ENCODE results near the gene OXCT2.

OXCT2 gene

GRCh38 chr1:39751595-39751994 is 19.6 kb downstream of the OXCT2 start:
- H3K27ac Mint-ChIP-seq: no peak overlapping the region

GRCh38 chr1:39745016-39745670 is 26.0 kb downstream of the OXCT2 start:
- DNase-seq: no peak
- no peaks in the 10 kb centered on the region for H3K27me3 Mint-ChIP-seq
- no peak overlapping the region for H3K27ac Mint-ChIP-seq
- CTCF ChIA-PET: no interaction called here
- H3K4me1 Mint-ChIP-seq: peaks cover 9% of the 10 kb centered on the region
- no peak overlapping the region for H3K4me3 Mint-ChIP-seq
- peaks cover 65% of the 10 kb centered on the region for H3K36me3 Mint-ChIP-seq
- H3K9me3 Mint-ChIP-seq: no peaks in the 10 kb centered on the region

More at GRCh38 chr1:39751595-39751994, 19.6 kb downstream of the OXCT2 start:
- Mint-ChIP-seq H3K9me3 (no peaks in the 10 kb centered on the region), H3K4me1 (no peaks in the 10 kb centered on the region), H3K4me3 (no peak overlapping the region), H3K27me3 (no peaks in the 10 kb centered on the region), H3K36me3 (peaks cover 60% of the 10 kb centered on the region)
- CTCF ChIA-PET: no interaction called here
- DNase-seq: no peak

DNA sequence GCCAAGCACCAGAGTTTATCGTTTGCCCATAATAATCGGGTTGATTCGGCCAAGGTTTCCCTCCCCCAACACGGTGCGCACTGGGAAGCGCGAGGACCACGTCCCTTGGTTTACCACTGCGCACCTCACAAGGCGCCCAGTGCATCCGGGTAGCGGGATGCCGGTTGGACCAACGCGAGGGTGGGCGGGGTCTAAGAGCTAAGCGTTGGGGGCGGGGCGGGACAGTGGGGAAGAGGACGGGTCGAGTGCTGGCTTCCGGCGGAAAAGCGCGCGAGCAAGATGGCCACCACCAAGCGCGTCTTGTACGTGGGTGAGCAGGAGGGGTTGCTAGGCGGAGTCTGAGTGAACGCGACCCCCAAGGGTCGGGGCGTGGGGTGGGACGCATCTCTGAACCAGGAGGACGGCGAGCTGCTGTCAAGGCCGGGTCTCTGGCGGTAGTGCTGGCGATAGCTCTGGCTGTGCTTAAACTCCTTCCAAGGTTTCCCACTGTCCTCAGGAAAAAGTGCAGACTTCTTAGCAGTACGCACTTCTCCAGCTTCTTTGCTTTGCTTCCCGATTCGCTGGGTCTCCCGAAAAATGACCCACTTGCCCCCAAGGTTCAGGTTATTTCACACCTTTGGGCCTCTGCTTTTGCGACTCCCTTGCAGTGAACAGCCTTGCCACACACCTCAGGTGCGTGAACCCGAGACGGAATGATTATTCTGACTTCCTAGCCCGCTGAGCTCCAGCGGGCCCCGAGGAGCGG is 32.4 kb downstream of the OXCT2 start, which contains the start of gene PPIE:
Gene PPIE (plus strand): TSS at position 261 of the 745 bp plus-strand sequence. CDS start 19 bp downstream, at position 280.
- CTCF ChIA-PET: interaction anchor here (1.0 to 1.8 kb wide), 4 partner anchors 19 to 133 kb away, joined by 3 to 5 read pairs (median 4); no protein-coding TSS in a partner anchor
- peak within 1 kb of the TSS; percentile 95 for H3K27ac Mint-ChIP-seq
- H3K4me3 Mint-ChIP-seq: peak within 1 kb of the TSS; percentile 99
- peaks cover 6% of the 10 kb centered on the region for H3K9me3 Mint-ChIP-seq
- peak; percentile 98 for DNase-seq
- H3K36me3 Mint-ChIP-seq: peaks cover 34% of the 10 kb centered on the region
- H3K4me1 Mint-ChIP-seq: peaks cover 37% of the 10 kb centered on the region
- peaks cover 15% of the 10 kb centered on the region for H3K27me3 Mint-ChIP-seq

GRCh38 chr1:39737546-39738169 is 33.5 kb downstream of the OXCT2 start:
- no peak for DNase-seq
- Mint-ChIP-seq H3K9me3 (peaks cover 6% of the 10 kb centered on the region), H3K36me3 (peaks cover 26% of the 10 kb centered on the region), H3K4me1 (peaks cover 37% of the 10 kb centered on the region), H3K27ac (no peak overlapping the region), H3K4me3 (peak overlapping the region; percentile 34), H3K27me3 (peaks cover 24% of the 10 kb centered on the region)
- CTCF ChIA-PET: interaction anchor here (1.5 kb wide), 1 partner anchor 17 kb away, joined by 3 read pairs; no protein-coding TSS in a partner anchor

DNA sequence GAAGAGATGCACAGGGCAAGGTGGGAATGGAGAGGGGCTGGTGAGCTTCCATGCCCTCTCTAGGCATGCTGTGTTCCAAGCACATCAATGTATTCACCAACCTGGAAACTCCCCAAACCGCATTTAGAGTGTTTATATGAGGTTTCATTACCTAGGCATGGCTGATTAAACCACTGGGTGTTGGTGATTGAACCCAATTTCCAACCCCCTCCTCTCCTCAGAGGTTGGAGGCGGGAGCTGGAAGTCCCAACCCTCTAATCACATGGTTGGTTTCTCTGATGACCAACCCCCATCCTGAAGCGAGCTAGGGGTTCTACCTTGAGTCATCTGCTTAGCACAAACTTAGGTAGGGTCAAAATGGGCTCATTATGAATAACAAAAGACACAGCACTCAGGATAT is 35.4 kb downstream of the OXCT2 start:
- Mint-ChIP-seq H3K4me3 (no peak overlapping the region), H3K9me3 (peaks cover 6% of the 10 kb centered on the region), H3K36me3 (peaks cover 13% of the 10 kb centered on the region), H3K27me3 (peaks cover 30% of the 10 kb centered on the region), H3K4me1 (peaks cover 34% of the 10 kb centered on the region), H3K27ac (no peak overlapping the region)
- CTCF ChIA-PET: no interaction called here
- no peak for DNase-seq

DNA sequence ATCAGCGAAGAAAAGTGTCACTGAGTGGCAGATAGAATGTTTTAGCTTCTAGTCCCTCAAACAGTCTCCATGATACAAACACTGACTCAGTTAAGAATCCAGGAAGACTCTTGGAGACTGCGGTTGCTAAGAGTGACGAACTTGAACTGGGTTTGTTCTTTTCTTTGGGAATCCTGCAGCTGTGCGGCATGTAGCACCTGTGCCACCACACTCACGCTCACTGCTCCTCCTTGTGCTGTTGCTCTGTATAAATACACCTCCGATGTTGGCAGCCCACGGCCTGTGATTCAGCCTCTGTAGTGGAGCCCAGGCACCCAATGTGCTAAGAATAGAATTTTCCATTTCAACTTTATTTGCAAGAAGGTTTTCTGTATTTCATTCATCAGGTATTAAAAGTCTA is 38.0 kb downstream of the OXCT2 start:
- H3K27me3 Mint-ChIP-seq: peaks cover 53% of the 10 kb centered on the region
- CTCF ChIA-PET: no interaction called here
- no peak overlapping the region for H3K27ac Mint-ChIP-seq
- H3K4me1 Mint-ChIP-seq: peaks cover 17% of the 10 kb centered on the region
- no peak overlapping the region for H3K4me3 Mint-ChIP-seq
- DNase-seq: no peak
- H3K36me3 Mint-ChIP-seq: no peaks in the 10 kb centered on the region
- H3K9me3 Mint-ChIP-seq: peaks cover 2% of the 10 kb centered on the region

DNA sequence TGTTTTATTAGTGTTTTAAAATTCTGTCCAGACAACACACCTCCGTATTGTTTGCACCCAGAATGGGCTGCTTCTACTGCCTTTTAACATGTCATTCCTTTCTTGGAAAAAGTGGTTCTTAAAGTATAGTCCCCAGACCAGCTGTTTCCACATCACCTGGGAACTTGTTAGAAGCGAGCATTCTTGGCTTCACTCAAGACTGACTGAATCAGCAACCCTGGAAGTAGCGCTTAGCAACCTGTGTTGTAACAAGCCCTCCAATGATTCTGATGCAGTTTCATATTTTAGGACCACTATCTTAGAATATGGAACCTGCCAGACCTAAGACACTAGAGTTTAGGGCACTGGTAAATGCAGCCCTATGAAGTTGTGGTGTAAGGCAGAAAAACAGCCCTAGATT is 38.4 kb downstream of the OXCT2 start:
- Mint-ChIP-seq H3K27ac (no peak overlapping the region), H3K9me3 (peaks cover 2% of the 10 kb centered on the region), H3K4me3 (no peak overlapping the region), H3K27me3 (peaks cover 57% of the 10 kb centered on the region), H3K4me1 (peaks cover 18% of the 10 kb centered on the region), H3K36me3 (no peaks in the 10 kb centered on the region)
- CTCF ChIA-PET: no interaction called here
- DNase-seq: no peak

DNA sequence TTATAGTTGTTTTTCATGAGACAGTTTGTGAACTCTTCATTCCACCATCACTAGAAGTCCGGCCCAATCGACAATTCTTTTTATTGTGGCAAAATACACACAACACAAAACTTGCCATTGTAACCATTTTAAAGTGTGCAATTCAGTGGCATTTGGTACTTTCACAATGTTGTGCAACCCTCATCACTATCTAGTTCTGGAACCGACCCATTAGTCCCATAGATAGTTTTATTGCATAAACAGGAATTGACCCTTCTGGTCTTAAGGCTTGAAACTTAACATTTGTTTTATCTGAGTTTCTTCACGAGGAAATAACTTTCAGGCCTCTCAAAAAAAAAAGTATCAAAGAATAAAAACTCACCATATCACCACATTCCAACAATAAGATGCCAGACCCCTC is 41.3 kb downstream of the OXCT2 start:
- Mint-ChIP-seq H3K9me3 (no peaks in the 10 kb centered on the region), H3K4me3 (no peak overlapping the region), H3K4me1 (peaks cover 13% of the 10 kb centered on the region), H3K36me3 (no peaks in the 10 kb centered on the region), H3K27me3 (peaks cover 75% of the 10 kb centered on the region), H3K27ac (no peak overlapping the region)
- CTCF ChIA-PET: no interaction called here
- DNase-seq: no peak

- H3K27me3 Mint-ChIP-seq: peaks cover 78% of the 10 kb centered on the region
- H3K36me3 Mint-ChIP-seq: no peaks in the 10 kb centered on the region
- no peak overlapping the region for H3K4me3 Mint-ChIP-seq
Measured at GRCh38 chr1:39729030-39729429, 42.1 kb downstream of the OXCT2 start.

GRCh38 chr1:39727932-39728317 is 43.2 kb downstream of the OXCT2 start:
- Mint-ChIP-seq H3K4me1 (peaks cover 13% of the 10 kb centered on the region), H3K9me3 (no peaks in the 10 kb centered on the region), H3K36me3 (no peaks in the 10 kb centered on the region), H3K27me3 (peaks cover 70% of the 10 kb centered on the region), H3K27ac (no peak overlapping the region), H3K4me3 (no peak overlapping the region)
- CTCF ChIA-PET: interaction anchor here (1.5 kb wide), 1 partner anchor 15 kb away, joined by 3 read pairs; no protein-coding TSS in a partner anchor
- DNase-seq: no peak

More at GRCh38 chr1:39729030-39729429, 42.1 kb downstream of the OXCT2 start:
- Mint-ChIP-seq H3K27ac (no peak overlapping the region), H3K4me1 (peaks cover 13% of the 10 kb centered on the region), H3K9me3 (no peaks in the 10 kb centered on the region)
- CTCF ChIA-PET: interaction anchor here (1.5 kb wide), 1 partner anchor 14 kb away, joined by 3 read pairs; no protein-coding TSS in a partner anchor
- no peak for DNase-seq

DNA sequence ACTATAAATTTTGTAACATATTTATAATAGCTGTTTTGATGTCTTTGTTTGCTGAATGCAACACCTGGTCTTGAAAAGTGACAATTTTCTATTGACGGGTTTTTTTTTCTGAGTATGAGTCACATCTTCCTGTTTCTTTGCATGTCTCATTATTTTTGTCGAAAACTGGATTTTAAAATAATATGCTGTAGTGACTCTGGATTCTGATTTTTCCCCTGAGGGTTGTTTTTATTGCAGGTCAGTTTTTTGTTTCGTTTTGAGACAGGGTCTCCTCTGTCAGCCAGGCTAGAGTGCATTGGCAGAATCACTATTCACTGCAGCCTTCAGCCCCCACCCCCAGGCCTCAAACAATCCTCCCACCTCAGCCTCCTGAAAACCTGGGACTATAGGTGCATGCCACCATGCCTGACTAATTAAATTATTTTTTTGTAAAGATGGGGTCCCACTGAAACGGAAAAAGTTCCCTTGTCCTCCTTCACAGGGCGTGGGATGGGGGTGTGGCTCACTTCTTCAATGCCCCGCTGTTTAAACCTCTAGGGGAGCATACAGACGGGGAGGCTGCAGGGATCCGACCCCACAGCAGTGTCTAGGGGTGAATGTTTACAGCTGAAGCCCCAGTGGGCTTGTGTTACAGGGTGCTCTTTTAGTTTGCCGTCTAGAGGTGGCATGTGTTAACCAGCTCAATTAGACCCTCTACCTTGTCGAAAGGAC is 43.8 kb downstream of the OXCT2 start:
- Mint-ChIP-seq H3K36me3 (no peaks in the 10 kb centered on the region), H3K27me3 (peaks cover 68% of the 10 kb centered on the region), H3K4me3 (no peak overlapping the region), H3K27ac (no peak overlapping the region), H3K9me3 (no peaks in the 10 kb centered on the region), H3K4me1 (peaks cover 13% of the 10 kb centered on the region)
- CTCF ChIA-PET: interaction anchor here (0.9 kb wide), 1 partner anchor 121 kb away, joined by 3 read pairs; no protein-coding TSS in a partner anchor
- no peak for DNase-seq

- H3K4me3 Mint-ChIP-seq: no peak overlapping the region
- DNase-seq: no peak
- CTCF ChIA-PET: interaction anchor here (0.6 to 0.9 kb wide), 2 partner anchors 79 to 120 kb away, joined by 3 read pairs; no protein-coding TSS in a partner anchor
- H3K9me3 Mint-ChIP-seq: no peaks in the 10 kb centered on the region
- no peak overlapping the region for H3K27ac Mint-ChIP-seq
- no peaks in the 10 kb centered on the region for H3K36me3 Mint-ChIP-seq
- H3K27me3 Mint-ChIP-seq: peaks cover 68% of the 10 kb centered on the region
- H3K4me1 Mint-ChIP-seq: peaks cover 13% of the 10 kb centered on the region
Measured at GRCh38 chr1:39726600-39726999, 44.5 kb downstream of the OXCT2 start.

GRCh38 chr1:39722495-39722894 is 48.7 kb downstream of the OXCT2 start:
- Mint-ChIP-seq H3K27me3 (peaks cover 56% of the 10 kb centered on the region), H3K36me3 (no peaks in the 10 kb centered on the region), H3K27ac (no peak overlapping the region), H3K4me1 (peaks cover 3% of the 10 kb centered on the region), H3K4me3 (no peak overlapping the region), H3K9me3 (no peaks in the 10 kb centered on the region)
- no peak for DNase-seq
- CTCF ChIA-PET: interaction anchor here (1.0 to 1.2 kb wide), 3 partner anchors 50 to 55 kb away, joined by 3 to 4 read pairs (median 3); no protein-coding TSS in a partner anchor

DNA sequence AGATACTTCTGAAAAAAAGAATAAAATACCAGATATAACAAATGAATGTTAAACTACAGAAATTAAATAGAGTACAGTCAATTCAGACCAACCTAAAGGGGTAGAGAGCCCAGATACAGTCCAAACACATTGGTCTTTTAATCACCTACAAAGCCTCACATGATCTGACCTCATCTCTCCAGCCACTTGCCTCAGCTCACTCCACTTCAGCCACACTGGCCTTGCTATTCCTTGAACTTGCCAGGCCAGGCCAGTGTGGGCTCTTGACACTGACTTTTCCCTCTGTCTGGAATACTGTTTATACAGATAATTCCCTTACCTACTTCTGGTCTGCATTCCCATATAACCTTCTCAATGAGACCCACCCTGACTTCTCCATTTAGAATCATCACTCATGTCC is 49.5 kb downstream of the OXCT2 start:
- Mint-ChIP-seq H3K9me3 (no peaks in the 10 kb centered on the region), H3K36me3 (no peaks in the 10 kb centered on the region), H3K27ac (no peak overlapping the region), H3K4me3 (no peak overlapping the region), H3K27me3 (peaks cover 53% of the 10 kb centered on the region), H3K4me1 (no peaks in the 10 kb centered on the region)
- CTCF ChIA-PET: interaction anchor here (1.0 to 2.2 kb wide), 3 partner anchors 49 to 64 kb away, joined by 3 to 8 read pairs (median 4); no protein-coding TSS in a partner anchor
- no peak for DNase-seq

Data from activated naive CD4-positive, alpha-beta T cell treated with anti-CD3 and anti-CD28 coated beads, Interleukin-2, amount 10 ng/mL, durations not matched to agents 7 days and 5 days (primary cell).